ENCODE data around the gene INKA2. TPM values are rescaled to one million over a fixed set of nuclear protein-coding genes. Genes with fewer than 3 reads are reported as not detected.

Gene INKA2
- total RNA-seq, 1 donor = 0.27 TPM

DNA sequence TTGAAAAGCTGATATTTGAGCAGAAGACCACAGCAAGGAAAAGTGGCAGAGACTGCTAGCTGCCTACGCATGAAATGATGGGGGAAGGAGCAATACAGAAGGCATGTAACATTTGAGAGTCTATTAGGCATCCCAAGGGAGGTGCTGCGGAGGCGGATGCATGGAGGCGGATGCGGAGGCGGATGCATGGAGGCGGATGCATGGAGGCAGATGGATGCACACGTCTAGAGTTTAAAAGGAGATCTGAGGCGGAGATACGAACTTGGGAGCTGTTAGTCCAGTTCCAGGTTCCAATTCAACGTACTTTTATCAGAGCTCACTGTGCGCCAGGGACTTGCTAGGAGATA, 15.8 kb upstream of the INKA2 start:
- H3K4me3 ChIP-seq (ENCODE audit: low read depth, low read length) = peak overlapping the region; percentile 98
- peak; percentile 66 for DNase-seq (ENCODE audit: low read depth)
- TF ChIP-seq, protein P1, sequence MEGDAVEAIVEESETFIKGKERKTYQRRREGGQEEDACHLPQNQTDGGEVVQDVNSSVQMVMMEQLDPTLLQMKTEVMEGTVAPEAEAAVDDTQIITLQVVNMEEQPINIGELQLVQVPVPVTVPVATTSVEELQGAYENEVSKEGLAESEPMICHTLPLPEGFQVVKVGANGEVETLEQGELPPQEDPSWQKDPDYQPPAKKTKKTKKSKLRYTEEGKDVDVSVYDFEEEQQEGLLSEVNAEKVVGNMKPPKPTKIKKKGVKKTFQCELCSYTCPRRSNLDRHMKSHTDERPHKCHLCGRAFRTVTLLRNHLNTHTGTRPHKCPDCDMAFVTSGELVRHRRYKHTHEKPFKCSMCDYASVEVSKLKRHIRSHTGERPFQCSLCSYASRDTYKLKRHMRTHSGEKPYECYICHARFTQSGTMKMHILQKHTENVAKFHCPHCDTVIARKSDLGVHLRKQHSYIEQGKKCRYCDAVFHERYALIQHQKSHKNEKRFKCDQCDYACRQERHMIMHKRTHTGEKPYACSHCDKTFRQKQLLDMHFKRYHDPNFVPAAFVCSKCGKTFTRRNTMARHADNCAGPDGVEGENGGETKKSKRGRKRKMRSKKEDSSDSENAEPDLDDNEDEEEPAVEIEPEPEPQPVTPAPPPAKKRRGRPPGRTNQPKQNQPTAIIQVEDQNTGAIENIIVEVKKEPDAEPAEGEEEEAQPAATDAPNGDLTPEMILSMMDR (IDR thresholded peaks at IDR 0.05; ENCODE audit: insufficient read depth, low read length) = no peak

DNA sequence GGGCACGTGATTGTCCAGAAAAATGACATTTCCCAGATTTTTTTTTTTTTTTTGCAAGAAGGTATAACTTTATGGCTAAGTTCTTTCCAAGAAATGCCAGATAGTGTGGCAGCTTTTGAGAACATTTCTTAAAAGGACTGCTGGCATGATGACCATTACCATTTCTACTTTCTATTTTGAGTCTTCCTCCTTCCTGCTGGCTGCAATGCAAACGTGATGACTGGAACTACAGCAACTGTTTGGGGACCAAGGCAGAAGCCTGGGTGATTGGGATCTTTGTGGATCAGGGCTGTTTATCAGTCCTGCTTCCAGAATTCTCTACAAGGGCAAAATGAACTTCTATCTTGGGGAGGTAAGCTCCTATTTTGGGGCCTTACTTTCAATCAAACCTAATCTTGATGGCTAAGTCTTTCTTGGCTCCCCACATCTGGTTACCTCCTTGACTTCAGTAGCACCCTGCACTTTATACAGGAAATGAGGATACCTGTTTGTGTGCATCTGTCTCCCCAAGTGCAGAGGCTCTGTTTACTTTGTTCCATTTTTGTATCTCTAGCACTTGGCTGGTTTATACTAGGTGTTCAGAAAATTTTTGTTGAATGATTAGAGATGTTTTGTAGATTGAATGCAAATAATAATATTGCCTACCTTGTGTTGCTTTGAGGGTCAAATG, 12.8 kb upstream of the INKA2 start:
- DNase-seq (ENCODE audit: low read depth) = no peak
- H3K4me3 ChIP-seq (ENCODE audit: low read depth, low read length) = no peak overlapping the region
- TF ChIP-seq, protein P1 (IDR thresholded peaks at IDR 0.05; ENCODE audit: insufficient read depth, low read length) = no peak

DNA sequence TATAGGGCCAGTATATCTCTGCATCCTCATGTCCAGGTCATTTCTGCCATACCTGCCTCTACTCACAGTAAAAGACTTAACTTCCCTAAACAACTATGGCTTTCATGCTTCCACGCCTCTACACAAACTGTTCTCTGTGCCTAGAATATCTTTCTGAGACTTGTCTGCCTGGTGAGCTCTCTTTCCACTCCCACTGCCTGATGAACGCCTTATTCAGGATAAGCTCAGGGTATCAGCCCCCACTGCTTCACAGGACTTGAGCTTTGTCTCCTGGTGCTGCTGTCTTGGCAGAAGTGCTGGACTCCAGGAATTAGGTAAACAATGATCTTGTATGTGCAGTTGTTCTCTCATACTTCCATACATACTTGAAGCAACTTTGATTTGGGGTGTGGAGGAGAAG, 11.7 kb upstream of the INKA2 start:
- no peak overlapping the region for H3K4me3 ChIP-seq (ENCODE audit: low read depth, low read length)
- TF ChIP-seq, protein P1 (IDR thresholded peaks at IDR 0.05; ENCODE audit: insufficient read depth, low read length) = no peak
- no peak for DNase-seq (ENCODE audit: low read depth)

DNA sequence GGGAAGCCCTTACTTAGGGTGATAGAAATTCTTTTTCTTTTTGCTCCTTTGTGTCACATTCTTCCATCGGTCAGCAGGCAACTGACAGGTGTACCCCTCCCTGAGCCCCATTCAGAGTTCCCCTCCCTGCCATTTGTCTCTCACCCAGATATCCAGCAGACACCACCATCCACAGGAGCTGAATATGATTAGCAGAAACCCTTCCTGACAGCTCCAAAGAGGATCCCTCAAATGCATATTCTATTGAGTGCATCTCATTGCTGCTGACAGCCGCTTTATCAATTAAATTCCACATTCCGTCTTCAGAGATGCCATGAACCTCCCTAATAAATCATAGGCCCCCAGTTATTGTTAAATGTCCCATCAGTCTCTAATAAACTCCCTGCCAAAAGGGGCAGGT, 10.4 kb upstream of the INKA2 start:
- TF ChIP-seq, protein P1 (IDR thresholded peaks at IDR 0.05; ENCODE audit: insufficient read depth, low read length) = no peak
- no peak overlapping the region for H3K4me3 ChIP-seq (ENCODE audit: low read depth, low read length)

DNA sequence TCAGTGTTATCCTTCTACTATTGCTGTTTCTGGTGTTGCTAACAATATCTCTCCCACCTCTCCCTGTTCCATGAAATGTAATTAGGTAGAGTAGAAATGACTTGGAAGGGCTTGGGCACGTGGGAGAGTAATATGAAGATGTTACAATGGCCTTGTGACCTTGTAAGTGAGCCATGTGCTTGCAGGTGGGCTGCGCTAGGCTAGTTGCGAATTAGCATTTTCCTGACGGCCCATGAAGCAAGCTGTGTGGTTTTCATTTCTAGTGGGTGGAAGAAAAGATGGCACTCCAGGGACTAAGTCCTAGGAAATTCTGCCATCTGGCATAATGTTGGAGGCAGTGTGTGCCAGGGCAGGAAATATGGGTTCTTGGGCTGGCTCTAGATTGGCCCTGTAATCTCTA, 8.8 kb upstream of the INKA2 start:
- TF ChIP-seq, protein P1 (IDR thresholded peaks at IDR 0.05; ENCODE audit: insufficient read depth, low read length) = no peak
- no peak for DNase-seq (ENCODE audit: low read depth)
- no peak overlapping the region for H3K4me3 ChIP-seq (ENCODE audit: low read depth, low read length)

More for the DNA sequence above, 10.4 kb upstream of the INKA2 start:
- DNase-seq (ENCODE audit: low read depth) = no peak

DNA sequence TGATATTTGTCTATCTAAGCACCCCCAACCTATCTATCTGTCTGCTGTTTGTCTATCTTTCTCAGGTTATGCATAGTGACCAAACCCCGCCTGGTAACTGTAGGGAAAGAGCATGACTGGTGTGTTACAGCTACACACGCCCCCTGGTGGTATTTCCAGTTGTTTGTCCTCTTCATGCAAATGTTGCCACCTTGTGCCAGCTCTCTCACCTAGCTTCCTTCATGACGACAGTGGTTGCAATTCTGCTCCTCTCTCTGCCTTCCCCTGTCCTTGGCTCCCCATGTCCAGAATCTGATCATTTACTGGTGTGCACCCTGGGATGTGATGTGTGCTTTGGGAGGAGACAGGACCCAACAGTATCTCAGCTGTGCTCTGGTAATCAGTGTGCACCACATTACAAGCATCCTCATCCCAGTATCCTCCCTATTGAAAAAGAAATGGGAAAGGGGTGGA, 8.1 kb upstream of the INKA2 start:
- TF ChIP-seq, protein P1 (IDR thresholded peaks at IDR 0.05; ENCODE audit: insufficient read depth, low read length) = peak; percentile 62
- peak; percentile 79 for DNase-seq (ENCODE audit: low read depth)
- H3K4me3 ChIP-seq (ENCODE audit: low read depth, low read length) = no peak overlapping the region

DNA sequence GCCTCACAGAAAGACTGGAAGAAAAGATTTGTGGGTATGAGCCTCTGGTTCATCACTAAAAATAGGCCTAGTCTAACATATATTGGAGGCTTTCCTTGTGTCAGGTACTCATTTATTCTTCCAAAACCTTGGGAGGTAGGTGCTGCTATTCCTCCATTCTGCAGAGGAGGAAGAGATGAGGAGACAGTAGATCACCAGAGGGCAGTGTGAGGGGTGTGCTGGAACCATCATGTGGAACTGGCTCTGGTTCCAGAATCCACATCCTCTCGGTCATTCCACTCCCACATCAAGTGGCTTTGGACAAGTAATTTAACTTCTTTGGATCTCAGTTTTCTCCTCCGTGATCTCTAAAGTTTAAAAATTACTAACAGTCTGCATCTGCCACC, 7.4 kb upstream of the INKA2 start:
- TF ChIP-seq, protein P1 (IDR thresholded peaks at IDR 0.05; ENCODE audit: insufficient read depth, low read length) = no peak
- DNase-seq (ENCODE audit: low read depth) = no peak

More for the DNA sequence above, 7.4 kb upstream of the INKA2 start:
- H3K4me3 ChIP-seq (ENCODE audit: low read depth, low read length) = no peak overlapping the region

Data from fibroblast of the aortic adventitia (primary cell).